Cardiac muscle cell (in vitro differentiated cells and primary cell): Measurements from ENCODE around the gene TFDP1. TPM values are rescaled to one million over a fixed set of nuclear protein-coding genes. Genes with fewer than 3 reads are reported as not detected.

Experiments
- DNase-seq, 2 donors: peaks; one replicate each; pipeline versions ENCODE4 v3.0.0 to v3.0.0-alpha.2; 2010 to 2017; ENCODE audit warnings: low read depth in 1 of 2, low spot score in 1 of 2
- H3K27ac ChIP-seq: fragments of 200-600 bp; sonication (generic); 2 replicates; pipeline ENCODE4 v1.5.1; 2016
- H3K27me3 ChIP-seq: fragments of 200-600 bp; sonication (generic); 2 replicates; pipeline ENCODE4 v1.6.0; 2016; ENCODE audit warnings: control low read depth
- H3K36me3 ChIP-seq: fragments of 200-600 bp; sonication (generic); 2 replicates; pipeline ENCODE4 v1.5.1; 2016; ENCODE audit warnings: control low read depth
- H3K4me1 ChIP-seq: fragments of 200-600 bp; sonication (generic); 2 replicates; pipeline ENCODE4 v1.8.1; 2017; ENCODE audit warnings: low read depth, mild to moderate bottlenecking, mixed run types
- H3K4me3 ChIP-seq: fragments of 200-600 bp; sonication (generic); 2 replicates; pipeline ENCODE4 v1.5.1; 2016; ENCODE audit warnings: mild to moderate bottlenecking
- H3K9me3 ChIP-seq: fragments of 200-600 bp; sonication (generic); 2 replicates; pipeline ENCODE4 v1.5.1; 2017; ENCODE audit warnings: low read depth, mild to moderate bottlenecking, control low read depth
- polyA plus RNA-seq: library from polyadenylated mRNA; unstranded; fragments of >200 nt; fragmentation: Nextera tagmentation; extraction: Ambion mirVana; gene quantifications from 2 replicates; pipeline ENCODE4 v1.2.1, GENCODE V29; 2016
- total RNA-seq: library from RNA; depleted of rRNA; stranded (reverse); fragments of >200 nt; gene quantifications from 2 replicates; pipeline ENCODE4 v1.2.3, GENCODE V29; 2016
- TF ChIP-seq, protein P1 (sequence below): IDR thresholded peaks from 2 replicates; pipeline ENCODE4 v1.5.1; 2012; ENCODE audit warnings: low read depth, mild to moderate bottlenecking, low read length

TFDP1 gene
- total and polyA plus RNA-seq, 2 experiments from 2014 or later = 36.9 to 81.7 TPM

DNA sequence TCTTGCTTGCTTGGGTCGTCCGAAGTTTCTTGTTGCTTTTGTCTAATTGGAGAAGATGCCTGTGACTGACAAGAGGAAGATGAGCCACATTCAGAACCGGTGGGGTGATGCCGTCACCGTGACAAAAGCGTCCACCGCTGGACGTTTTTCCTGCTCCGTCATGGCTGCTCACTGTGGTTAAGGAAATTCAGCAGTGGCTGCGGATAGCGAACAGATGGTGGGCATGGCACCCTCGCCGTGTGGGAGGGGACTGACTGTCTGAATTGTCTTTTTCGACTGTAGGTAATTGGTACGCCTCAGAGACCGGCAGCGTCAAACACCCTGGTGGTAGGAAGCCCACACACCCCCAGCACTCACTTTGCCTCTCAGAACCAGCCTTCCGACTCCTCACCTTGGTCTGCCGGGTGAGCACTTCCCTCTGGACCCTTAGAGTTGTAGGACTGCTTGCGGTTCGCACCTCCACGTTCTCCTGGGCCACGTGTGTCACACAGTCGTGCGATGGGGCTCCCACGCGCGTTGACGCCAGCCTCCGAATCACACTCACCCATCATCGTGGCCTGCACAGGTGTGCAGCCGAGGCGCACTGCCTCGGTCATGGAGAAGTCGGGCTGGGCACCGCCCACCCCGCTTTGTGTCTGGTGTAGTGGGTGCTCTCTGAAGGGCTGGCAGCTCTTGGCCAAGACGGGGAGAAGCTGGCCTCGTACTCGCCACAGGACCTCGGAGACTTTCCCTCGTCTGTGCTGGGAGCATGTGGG lies 47.0 kb downstream of the TFDP1 start:
- H3K36me3 ChIP-seq = peaks cover 17% of the 10 kb centered on the region

GRCh38 chr13:113632706-113633484 lies 48.3 kb downstream of the TFDP1 start:
- Histone ChIP-seq H3K36me3 (peaks cover 31% of the 10 kb centered on the region), H3K27me3 (no peaks in the 10 kb centered on the region), H3K27ac (no peak overlapping the region), H3K9me3 (no peaks in the 10 kb centered on the region), H3K4me1 (no peaks in the 10 kb centered on the region), H3K4me3 (no peak overlapping the region)
- TF ChIP-seq, protein P1, sequence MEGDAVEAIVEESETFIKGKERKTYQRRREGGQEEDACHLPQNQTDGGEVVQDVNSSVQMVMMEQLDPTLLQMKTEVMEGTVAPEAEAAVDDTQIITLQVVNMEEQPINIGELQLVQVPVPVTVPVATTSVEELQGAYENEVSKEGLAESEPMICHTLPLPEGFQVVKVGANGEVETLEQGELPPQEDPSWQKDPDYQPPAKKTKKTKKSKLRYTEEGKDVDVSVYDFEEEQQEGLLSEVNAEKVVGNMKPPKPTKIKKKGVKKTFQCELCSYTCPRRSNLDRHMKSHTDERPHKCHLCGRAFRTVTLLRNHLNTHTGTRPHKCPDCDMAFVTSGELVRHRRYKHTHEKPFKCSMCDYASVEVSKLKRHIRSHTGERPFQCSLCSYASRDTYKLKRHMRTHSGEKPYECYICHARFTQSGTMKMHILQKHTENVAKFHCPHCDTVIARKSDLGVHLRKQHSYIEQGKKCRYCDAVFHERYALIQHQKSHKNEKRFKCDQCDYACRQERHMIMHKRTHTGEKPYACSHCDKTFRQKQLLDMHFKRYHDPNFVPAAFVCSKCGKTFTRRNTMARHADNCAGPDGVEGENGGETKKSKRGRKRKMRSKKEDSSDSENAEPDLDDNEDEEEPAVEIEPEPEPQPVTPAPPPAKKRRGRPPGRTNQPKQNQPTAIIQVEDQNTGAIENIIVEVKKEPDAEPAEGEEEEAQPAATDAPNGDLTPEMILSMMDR = no peak
- no peak for DNase-seq

More for the DNA sequence above, 47.0 kb downstream of the TFDP1 start:
- Histone ChIP-seq H3K27me3 (no peaks in the 10 kb centered on the region), H3K9me3 (no peaks in the 10 kb centered on the region), H3K4me1 (no peaks in the 10 kb centered on the region), H3K27ac (no peak overlapping the region), H3K4me3 (no peak overlapping the region)
- TF ChIP-seq, protein P1 = no peak
- no peak for DNase-seq

DNA sequence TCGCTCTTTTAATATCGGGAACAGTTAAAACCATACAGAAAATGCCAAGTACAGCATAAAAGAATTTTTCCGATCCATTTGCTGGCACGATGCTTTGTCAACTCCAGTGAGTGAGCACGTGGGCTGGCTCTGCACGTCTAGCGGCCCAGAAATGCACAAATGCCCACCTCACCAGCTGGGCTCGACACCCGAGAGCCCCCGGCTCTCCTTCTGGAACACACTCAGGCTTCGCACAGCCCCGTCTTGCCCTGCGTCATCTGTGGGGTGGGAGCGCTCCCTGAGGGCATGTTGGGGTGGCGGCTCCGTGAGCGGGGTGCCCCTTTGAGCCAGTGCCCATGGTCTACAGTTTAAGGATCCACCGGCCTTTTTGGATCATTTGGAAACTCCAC lies 48.9 kb downstream of the TFDP1 start:
- no peaks in the 10 kb centered on the region for H3K9me3 ChIP-seq
- peaks cover 36% of the 10 kb centered on the region for H3K36me3 ChIP-seq
- H3K27me3 ChIP-seq = no peaks in the 10 kb centered on the region
- TF ChIP-seq, protein P1 = no peak
- no peak overlapping the region for H3K27ac ChIP-seq
- H3K4me3 ChIP-seq = no peak overlapping the region
- no peak for DNase-seq
- H3K4me1 ChIP-seq = no peaks in the 10 kb centered on the region

DNA sequence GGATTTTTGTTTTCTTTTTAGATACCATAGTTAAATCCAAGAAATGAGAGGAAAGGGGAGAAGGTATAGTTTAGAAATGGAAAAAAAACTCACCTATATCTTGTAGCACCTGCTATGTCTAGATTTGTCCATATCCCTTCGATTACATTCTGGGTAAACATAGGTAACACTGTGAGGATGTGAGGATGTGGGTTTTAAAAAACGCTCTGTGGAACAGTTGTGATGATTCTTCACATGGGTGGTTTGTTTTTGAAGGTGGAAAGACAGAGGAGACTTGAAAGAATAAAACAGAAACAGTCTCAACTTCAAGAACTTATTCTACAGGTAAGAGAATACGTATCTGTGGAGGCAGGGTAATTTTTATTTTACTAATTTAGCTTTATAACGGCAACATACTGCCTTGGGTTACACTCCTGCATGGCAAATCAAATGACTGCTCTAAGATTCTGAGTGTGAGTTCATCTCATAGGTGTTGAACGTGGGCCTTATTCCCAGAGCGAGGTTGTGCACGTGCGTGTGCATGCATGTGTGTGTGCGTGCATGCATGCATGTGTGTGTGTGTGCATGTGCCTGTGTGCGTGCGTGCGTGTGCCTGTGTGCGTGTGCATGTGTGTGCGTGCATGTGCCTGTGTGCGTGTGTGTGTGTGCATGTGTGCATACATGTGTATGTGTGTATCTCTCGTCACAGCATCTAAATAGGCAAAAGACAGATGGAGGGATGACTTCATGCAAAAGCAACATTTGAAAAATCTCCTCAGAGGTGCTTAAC lies 49.9 kb downstream of the TFDP1 start:
- Histone ChIP-seq H3K4me3 (no peak overlapping the region), H3K36me3 (peaks cover 38% of the 10 kb centered on the region), H3K27ac (no peak overlapping the region), H3K9me3 (no peaks in the 10 kb centered on the region), H3K4me1 (no peaks in the 10 kb centered on the region), H3K27me3 (no peaks in the 10 kb centered on the region)
- TF ChIP-seq, protein P1 = no peak
- no peak for DNase-seq

GRCh38 chr13:113635048-113635420 lies 50.5 kb downstream of the TFDP1 start:
- Histone ChIP-seq H3K27me3 (no peaks in the 10 kb centered on the region), H3K4me3 (no peak overlapping the region), H3K27ac (no peak overlapping the region), H3K4me1 (no peaks in the 10 kb centered on the region), H3K36me3 (peaks cover 38% of the 10 kb centered on the region), H3K9me3 (no peaks in the 10 kb centered on the region)
- DNase-seq = no peak
- TF ChIP-seq, protein P1 = no peak
